ENCODE measurements around the gene EHD1. TPM values are rescaled to one million over a fixed set of nuclear protein-coding genes. Genes with fewer than 3 reads are reported as not detected.

The EHD1 gene
- total RNA-seq, 1 donor from 2014 or later: 101 TPM

DNA sequence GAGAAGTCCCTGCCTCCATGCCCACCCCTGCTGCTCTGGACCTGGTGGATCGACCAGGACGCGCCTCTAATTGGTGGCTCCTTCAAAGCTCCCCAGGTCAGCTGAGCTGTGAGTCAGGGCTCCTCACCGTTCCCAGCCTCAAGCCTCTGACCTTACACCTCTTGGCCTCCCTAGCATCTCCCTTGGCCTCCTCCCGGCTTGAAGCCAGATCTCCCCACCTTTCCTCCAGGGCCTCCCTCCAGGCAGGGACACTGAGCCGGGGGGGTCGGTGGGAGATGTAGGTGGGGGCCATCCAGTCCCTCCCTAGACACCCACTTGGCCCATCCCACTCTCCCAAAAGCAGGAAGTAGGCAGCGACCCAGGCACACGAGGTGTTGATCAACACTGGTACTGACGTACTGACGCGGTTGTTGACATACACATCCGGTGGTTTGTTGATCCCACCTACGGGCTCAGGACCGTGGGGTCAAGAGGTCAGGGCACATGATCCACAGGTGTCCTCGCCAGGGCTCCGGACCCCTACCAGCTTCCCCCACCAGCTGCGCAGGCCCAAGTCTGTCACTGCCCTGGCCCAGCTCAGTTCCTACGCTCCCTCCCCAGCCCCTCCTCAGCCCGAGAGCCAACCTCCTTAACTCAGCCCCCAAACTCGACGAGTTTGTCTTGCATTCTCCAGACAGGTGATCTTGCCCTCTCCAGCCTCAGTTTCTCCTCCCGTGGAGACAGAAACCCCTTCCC, 37.8 kb upstream of the EHD1 start:
- intact Hi-C loops (cut with micrococcal nuclease): loop anchor here (2.0 to 5.0 kb wide), 4 partner anchors 37 to 137 kb away; partner anchors contain the start of genes EHD1, MAJIN, SAC3D1 and SF1
- peak; percentile 89 for DNase-seq

DNA sequence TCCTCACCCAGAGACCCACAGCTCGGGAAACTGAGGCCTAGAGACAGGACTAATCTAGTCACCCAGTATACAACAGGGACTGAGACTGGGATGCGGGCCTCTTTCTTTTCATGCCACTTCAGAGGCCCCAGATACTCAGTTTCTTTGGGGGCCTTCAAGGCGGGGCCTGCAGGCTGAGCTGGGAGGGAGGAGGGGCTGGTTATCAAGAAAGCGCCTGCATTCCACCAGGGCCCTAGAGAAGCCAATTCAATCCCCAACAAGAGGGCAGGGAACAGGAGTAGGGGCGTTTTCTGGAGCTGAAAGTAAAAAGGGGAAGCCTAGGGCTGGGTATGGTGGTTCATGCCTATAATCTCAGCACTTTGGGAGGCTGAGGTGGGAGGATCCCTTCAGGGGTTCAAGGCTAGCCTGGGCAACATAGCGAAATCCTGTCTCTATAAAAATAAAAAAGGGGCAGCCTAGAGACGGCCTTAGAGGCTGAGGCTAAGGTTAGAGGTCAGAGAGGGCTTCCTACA, 37.0 kb upstream of the EHD1 start:
- H3K27ac Mint-ChIP-seq: peak overlapping the region; percentile 92
- H3K27me3 Mint-ChIP-seq: no peaks in the 10 kb centered on the region
- peak overlapping the region; percentile 90 for H3K4me3 Mint-ChIP-seq
- peaks cover 23% of the 10 kb centered on the region for H3K4me1 Mint-ChIP-seq
- no peak for DNase-seq
- intact Hi-C loops (cut with micrococcal nuclease): loop anchor here (5.0 kb wide), 1 partner anchor 57 kb away; the partner anchor contains the start of gene MAJIN
- no peaks in the 10 kb centered on the region for H3K9me3 Mint-ChIP-seq
- H3K36me3 Mint-ChIP-seq (ENCODE audit: low read depth): peaks cover 14% of the 10 kb centered on the region

More for the DNA sequence above, 37.8 kb upstream of the EHD1 start:
- Mint-ChIP-seq H3K36me3 (ENCODE audit: low read depth) (peaks cover 12% of the 10 kb centered on the region), H3K4me3 (peak overlapping the region; percentile 90), H3K9me3 (no peaks in the 10 kb centered on the region), H3K27me3 (no peaks in the 10 kb centered on the region), H3K27ac (peak overlapping the region; percentile 92), H3K4me1 (peaks cover 23% of the 10 kb centered on the region)

DNA sequence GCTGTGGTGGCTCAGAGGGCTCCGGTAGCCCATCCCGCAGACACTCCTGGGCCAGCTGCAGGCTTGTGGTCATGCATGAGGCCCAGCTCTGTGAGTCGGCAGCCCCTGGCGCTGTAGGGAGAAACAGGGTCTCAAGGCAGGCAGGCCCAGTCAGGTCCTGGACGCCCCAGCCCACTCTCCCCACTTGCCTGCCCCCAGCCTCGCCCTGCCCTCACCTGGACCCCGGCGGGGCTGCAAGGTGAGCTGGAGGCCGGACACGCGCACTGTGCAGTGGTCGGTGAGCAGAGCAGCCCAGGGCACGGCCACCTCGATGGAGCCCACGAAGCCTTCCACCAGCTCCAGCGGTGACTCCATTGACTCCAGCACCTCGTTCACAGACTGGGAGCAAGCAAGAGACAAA, 35.7 kb upstream of the EHD1 start:
- intact Hi-C loops (cut with micrococcal nuclease): no loop called here
- H3K36me3 Mint-ChIP-seq (ENCODE audit: low read depth): peaks cover 17% of the 10 kb centered on the region
- no peaks in the 10 kb centered on the region for H3K27me3 Mint-ChIP-seq
- H3K27ac Mint-ChIP-seq: no peak overlapping the region
- DNase-seq: no peak
- H3K4me3 Mint-ChIP-seq: no peak overlapping the region
- no peaks in the 10 kb centered on the region for H3K9me3 Mint-ChIP-seq
- H3K4me1 Mint-ChIP-seq: peaks cover 23% of the 10 kb centered on the region

DNA sequence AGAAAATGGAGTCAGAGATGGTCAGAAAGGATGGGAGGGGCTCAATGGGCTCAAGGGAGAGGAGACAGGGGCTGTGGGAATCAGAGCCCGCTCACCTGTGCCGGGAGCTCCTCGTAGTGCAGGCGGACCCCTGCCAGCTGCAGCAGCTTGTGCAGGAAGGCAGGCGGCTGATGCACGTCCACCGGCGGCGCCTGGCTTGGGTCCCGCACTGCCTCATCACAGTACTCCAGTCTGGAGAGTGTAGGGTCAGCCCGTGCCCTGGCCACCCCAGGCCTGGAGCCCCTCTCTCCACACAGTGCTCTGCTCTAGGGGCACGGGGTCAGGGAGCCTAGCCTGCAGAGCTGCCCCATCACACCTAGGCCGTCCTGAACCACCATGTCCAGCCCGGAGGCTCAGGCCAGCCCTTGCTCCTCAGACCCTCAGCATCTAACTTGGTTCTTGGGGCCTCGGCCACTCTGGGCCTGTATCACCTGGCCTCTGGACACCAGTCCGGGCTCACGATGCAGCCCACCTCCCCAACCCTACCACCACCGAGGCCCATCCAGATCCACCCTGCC, 34.8 kb upstream of the EHD1 start:
- Mint-ChIP-seq H3K27ac (no peak overlapping the region), H3K36me3 (ENCODE audit: low read depth) (peaks cover 22% of the 10 kb centered on the region)
- DNase-seq: no peak

DNA sequence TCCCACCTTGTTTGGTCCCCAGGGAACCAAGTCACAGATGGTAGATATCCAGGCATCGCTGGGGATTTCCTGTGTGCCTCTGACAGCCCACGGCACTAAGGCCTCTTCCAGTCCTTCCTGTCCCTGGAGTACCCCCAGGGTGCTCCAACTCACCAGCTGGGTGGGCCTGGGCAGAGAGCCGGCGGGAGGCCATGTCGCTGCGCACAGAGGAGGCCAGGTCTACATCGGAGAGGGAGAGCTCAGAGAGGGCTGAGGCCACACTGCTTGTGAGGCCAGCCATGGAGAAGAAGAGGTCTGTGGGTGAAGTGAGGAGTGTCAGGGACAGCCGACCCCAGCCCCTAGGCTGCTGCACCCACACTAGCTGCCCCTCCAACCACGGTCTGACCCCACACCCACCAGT, 33.3 kb upstream of the EHD1 start:
- Mint-ChIP-seq H3K9me3 (no peaks in the 10 kb centered on the region), H3K4me1 (peaks cover 13% of the 10 kb centered on the region), H3K36me3 (ENCODE audit: low read depth) (peaks cover 29% of the 10 kb centered on the region), H3K27ac (peak overlapping the region; percentile 47), H3K27me3 (no peaks in the 10 kb centered on the region), H3K4me3 (no peak overlapping the region)
- no peak for DNase-seq
- intact Hi-C loops (cut with micrococcal nuclease): no loop called here

More for the DNA sequence above, 34.8 kb upstream of the EHD1 start:
- H3K27me3 Mint-ChIP-seq: no peaks in the 10 kb centered on the region
- intact Hi-C loops (cut with micrococcal nuclease): no loop called here
- H3K4me3 Mint-ChIP-seq: no peak overlapping the region
- peaks cover 21% of the 10 kb centered on the region for H3K4me1 Mint-ChIP-seq
- no peaks in the 10 kb centered on the region for H3K9me3 Mint-ChIP-seq

DNA sequence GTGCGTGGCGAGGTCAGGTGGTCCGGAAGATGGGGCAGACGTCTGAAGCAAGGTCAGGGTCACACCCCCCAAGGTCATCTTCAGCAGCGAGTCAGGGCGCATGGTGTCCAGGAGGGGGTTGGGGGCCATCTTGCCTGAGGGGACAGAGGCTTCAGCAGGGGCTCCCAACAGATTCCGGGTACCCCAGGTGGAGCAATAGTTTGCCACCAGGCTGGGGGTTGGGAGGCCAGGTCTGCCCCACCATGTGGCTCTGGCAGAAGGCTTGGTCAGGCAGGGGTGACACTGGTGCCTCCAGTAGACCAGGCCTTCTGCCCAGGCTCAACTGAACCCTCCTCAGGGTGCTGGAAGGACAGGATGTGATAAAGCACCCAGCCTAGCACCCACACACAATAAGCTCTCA, 32.7 kb upstream of the EHD1 start:
- no peak overlapping the region for H3K4me3 Mint-ChIP-seq
- H3K36me3 Mint-ChIP-seq (ENCODE audit: low read depth): peaks cover 30% of the 10 kb centered on the region
- peaks cover 8% of the 10 kb centered on the region for H3K4me1 Mint-ChIP-seq
- H3K27me3 Mint-ChIP-seq: no peaks in the 10 kb centered on the region
- DNase-seq: no peak
- H3K9me3 Mint-ChIP-seq: no peaks in the 10 kb centered on the region
- intact Hi-C loops (cut with micrococcal nuclease): no loop called here
- H3K27ac Mint-ChIP-seq: no peak overlapping the region

DNA sequence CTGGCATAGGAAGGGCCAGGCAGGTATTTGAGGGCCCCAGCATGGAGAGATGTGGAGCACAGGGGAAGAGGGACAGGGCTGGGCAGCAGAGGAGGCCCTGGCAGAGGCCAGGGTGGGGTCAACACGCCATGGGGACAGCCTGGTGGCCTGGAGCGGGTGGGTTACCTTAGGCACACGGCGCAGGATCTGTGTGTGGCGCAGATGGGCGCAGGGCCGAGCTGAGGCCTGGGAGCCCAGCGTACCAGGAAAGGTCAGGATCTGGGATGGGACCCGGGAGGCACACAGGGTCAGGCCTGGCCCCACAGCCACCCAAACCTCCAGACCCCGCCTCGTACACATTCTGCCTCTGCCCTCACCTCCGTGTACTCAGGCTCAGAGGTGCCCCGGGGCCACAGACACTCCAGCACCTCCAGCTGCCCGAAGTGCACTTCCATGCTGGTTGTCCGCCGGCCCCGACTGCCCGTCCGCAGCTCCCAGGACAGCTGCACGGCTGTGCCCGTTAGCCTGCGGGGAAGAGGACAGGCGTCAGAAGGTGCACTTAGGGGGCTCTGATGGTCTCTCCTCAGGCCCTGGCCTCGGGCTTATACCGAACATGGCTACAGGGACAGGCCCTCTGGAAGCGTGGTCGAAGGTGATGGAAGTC, 32.2 kb upstream of the EHD1 start:
- Mint-ChIP-seq H3K4me1 (peaks cover 3% of the 10 kb centered on the region), H3K4me3 (no peak overlapping the region), H3K9me3 (no peaks in the 10 kb centered on the region), H3K36me3 (ENCODE audit: low read depth) (peaks cover 31% of the 10 kb centered on the region), H3K27me3 (no peaks in the 10 kb centered on the region), H3K27ac (no peak overlapping the region)
- intact Hi-C loops (cut with micrococcal nuclease): no loop called here
- DNase-seq: no peak

DNA sequence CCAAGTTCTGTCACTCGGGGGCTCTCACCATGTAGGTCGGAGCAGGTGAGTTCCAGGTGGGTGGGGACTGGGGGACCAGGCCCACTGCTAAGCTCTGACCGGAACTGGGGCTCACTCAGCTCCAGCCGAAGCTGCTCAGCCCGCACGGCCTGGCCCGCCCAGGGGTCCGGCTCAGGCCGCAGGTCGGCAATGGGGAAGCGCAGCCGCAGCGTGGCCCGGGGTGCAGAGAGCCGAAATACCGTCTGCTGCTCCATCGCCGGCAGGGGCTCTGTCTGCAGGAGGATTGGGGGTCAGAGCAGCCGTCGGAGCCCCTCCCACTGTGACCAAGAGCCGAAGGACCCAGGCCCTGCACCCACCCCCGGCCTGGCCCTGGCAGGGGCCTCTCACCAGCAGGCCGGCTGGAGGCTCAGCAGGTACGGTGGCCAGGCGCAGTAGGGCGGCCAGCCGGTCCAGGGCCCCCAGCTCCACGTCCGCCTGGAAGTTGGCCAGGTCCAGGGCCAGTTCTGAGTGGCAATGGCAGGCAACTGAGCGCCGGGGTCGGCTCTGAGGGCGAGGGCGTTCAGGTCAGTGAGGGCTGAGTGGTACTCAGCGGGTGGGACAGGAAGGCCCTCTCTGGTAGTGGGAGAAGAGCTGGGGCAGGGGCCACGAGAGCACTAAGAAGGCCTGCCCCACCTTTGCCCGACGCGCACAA, 31.4 kb upstream of the EHD1 start:
- Mint-ChIP-seq H3K36me3 (ENCODE audit: low read depth) (peaks cover 37% of the 10 kb centered on the region), H3K27ac (no peak overlapping the region), H3K4me3 (no peak overlapping the region)

DNA sequence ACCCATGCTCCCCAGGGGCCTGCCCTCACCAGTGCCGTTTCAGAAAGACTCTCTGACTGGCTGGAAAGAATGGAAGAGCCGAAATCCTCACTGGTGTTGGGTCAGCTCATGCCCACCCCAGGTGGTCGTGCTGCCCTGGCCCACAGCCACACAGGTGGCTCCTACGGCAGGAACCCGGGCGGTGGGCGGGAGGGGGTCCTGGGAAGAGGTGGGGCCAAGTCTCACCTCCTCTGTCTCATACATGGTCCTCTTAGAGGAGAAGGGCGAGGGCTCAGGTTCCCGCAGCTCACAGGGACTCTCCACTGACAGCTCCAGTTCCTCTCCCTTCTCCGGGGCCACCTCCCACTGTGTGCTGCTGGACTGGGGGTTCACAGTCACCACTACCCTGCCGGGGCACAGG, 30.3 kb upstream of the EHD1 start:
- Mint-ChIP-seq H3K27ac (no peak overlapping the region), H3K4me1 (no peaks in the 10 kb centered on the region), H3K9me3 (no peaks in the 10 kb centered on the region), H3K4me3 (no peak overlapping the region), H3K27me3 (no peaks in the 10 kb centered on the region), H3K36me3 (ENCODE audit: low read depth) (peaks cover 37% of the 10 kb centered on the region)
- DNase-seq: no peak
- intact Hi-C loops (cut with micrococcal nuclease): no loop called here

More for the DNA sequence above, 31.4 kb upstream of the EHD1 start:
- Mint-ChIP-seq H3K27me3 (no peaks in the 10 kb centered on the region), H3K9me3 (no peaks in the 10 kb centered on the region), H3K4me1 (peaks cover 2% of the 10 kb centered on the region)
- intact Hi-C loops (cut with micrococcal nuclease): no loop called here
- DNase-seq: no peak

DNA sequence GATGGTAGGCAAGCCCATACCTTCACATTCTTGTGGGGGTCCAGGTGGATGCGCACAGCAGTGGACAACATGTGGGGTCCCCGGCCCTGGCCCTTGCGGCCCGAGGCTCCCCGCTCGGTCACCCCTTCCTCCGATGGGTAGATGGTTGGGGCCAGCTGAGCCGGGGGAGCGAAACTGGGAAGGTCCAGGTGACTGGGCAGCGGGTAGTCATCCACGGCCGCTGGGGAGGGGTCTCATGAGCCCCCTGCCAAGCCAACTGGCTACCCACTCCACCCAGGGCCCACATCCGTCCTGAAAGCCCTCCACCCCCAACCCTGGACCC, 27.9 kb upstream of the EHD1 start:
- Mint-ChIP-seq H3K9me3 (no peaks in the 10 kb centered on the region), H3K4me1 (peaks cover 6% of the 10 kb centered on the region), H3K36me3 (ENCODE audit: low read depth) (peaks cover 33% of the 10 kb centered on the region), H3K27me3 (no peaks in the 10 kb centered on the region), H3K4me3 (no peak overlapping the region), H3K27ac (no peak overlapping the region)
- intact Hi-C loops (cut with micrococcal nuclease): no loop called here
- no peak for DNase-seq

DNA sequence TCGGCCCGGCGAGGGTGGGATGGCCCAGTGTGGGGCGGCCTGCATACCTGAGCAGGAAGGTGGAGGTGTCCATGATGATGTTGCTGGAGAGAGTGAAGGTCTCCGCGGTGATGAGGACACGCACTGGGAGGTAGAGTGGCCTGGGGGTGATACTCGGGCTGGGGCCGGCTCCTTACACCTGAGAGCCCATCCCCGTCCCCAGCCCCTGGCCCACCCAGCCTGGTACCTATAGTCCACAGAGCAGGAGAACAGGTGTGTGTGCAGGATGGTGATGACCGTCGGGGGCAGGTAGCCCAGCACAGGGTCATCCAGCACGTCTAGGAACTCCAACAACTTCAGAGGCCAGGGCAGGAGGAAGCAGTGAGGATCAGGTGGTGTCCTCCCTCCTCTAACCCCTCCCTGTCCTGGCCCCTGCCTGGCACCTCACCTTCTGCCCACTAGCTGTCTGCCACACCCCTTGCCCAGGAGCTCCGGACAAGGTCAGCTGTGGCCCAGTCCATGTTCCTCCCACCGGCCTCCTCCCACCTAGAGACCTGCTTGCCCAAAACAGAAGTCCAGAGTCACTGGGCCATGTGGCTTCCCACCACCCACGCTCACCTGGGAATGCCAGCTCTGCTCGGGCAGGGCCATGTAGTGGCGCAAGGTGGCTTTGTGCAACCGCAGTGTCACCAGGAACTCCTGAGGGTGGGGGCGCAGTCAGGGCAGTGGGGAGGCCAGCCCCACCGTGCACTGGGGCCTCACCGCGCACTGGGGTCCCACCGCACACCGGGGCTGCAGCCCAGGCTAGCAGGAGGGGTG, 27.3 kb upstream of the EHD1 start:
- Mint-ChIP-seq H3K27me3 (no peaks in the 10 kb centered on the region), H3K9me3 (no peaks in the 10 kb centered on the region), H3K4me1 (peaks cover 6% of the 10 kb centered on the region), H3K27ac (no peak overlapping the region), H3K4me3 (no peak overlapping the region), H3K36me3 (ENCODE audit: low read depth) (peaks cover 32% of the 10 kb centered on the region)
- intact Hi-C loops (cut with micrococcal nuclease): no loop called here
- DNase-seq: no peak

DNA sequence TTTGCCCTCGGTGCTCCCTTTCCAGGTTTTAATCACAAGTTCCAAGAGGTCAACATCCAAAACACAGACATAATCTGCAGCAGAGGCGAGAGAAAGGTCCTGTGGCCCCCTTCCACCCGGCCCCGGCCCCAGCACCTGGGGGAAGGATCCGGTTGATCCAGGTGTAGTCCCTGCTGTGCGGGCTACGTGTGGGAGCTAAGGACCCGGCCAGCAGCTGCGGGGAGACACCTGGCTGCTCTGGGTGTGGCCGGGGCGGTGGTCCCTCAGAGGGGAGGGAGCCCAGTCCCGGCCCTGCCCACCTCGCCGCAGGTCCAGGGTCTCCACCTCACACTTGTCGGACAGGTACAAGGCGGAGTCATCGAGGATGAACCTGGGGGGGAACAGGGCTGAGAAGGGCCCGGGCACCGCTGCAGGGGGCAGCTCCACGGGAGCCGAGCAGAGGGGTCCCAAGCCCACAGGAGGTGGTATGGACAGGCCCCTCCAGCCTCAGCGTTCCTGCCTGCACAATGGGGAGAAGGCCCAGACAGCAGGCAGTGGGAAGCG, 24.9 kb upstream of the EHD1 start:
- H3K9me3 Mint-ChIP-seq: no peaks in the 10 kb centered on the region
- DNase-seq: no peak
- intact Hi-C loops (cut with micrococcal nuclease): no loop called here

More for the DNA sequence above, 24.9 kb upstream of the EHD1 start:
- Mint-ChIP-seq H3K27ac (no peak overlapping the region), H3K36me3 (ENCODE audit: low read depth) (peaks cover 34% of the 10 kb centered on the region), H3K4me1 (peaks cover 12% of the 10 kb centered on the region), H3K27me3 (no peaks in the 10 kb centered on the region), H3K4me3 (no peak overlapping the region)
